GM12878 (cell line): ENCODE data around the gene CLPX. TPM values are rescaled to one million over a fixed set of nuclear protein-coding genes. Genes with fewer than 3 reads are reported as not detected.

Source experiments
- ATAC-seq: fragments of 200-7000 bp; cut with Tn5 transposase; 3 replicates; pipeline ENCODE4 v1.9.1; 2020; ENCODE audit warnings: mild to moderate bottlenecking, moderate library complexity
- BruUV-seq: library from RNA; stranded (reverse); fragments of 400-500 nt; replicated peaks from 2 replicates; lab custom pipeline; 2021; lab: Mats Ljungman, UMichigan
- CTCF ChIA-PET: fragments of 300-600 bp; sonication (Branson Sonifier 250); formaldehyde crosslinking; extraction: SDS; loops from one replicate; lab custom pipeline; 2021; ENCODE audit warnings: inconsistent platforms; lab: Yijun Ruan, JAX
- POLR2A ChIA-PET: fragments of 350-600 bp; formaldehyde crosslinking; extraction: SDS; loops from one replicate; lab custom pipeline; 2021; ENCODE audit warnings: inconsistent platforms; lab: Charles Lee
- RAD21 ChIA-PET: fragments of 300-600 bp; sonication (Branson Sonifier 250); formaldehyde crosslinking; loops from one replicate; lab custom pipeline; 2023; ENCODE audit warnings: antibody characterized with exemption; ENCODE audit not compliant: unreplicated experiment; lab: Charles Lee
- SMC1A ChIA-PET: fragments of 300-600 bp; sonication (Branson Sonifier 250); formaldehyde crosslinking; loops from one replicate; lab custom pipeline; 2023; ENCODE audit not compliant: unreplicated experiment, uncharacterized antibody; lab: Charles Lee
- DNase-seq: peaks from one replicate; pipeline ENCODE4 v3.0.0-alpha.2; 2011; ENCODE audit warnings: low read depth, low spot score
- FAIRE-seq: peaks from 3 replicates; lab custom pipeline; 2011; peaks lifted over from hg19 to GRCh38; lab: Jason Lieb, UNC
- H2AFZ ChIP-seq: 2 replicates; pipeline ENCODE4 v1.6.0; 2011; ENCODE audit warnings: low read depth, low read length, control low read depth; ENCODE audit not compliant: control insufficient read depth
- H3K27ac ChIP-seq: 2 replicates; pipeline ENCODE4 v1.5.1; 2011; ENCODE audit warnings: control low read depth; ENCODE audit not compliant: control insufficient read depth, insufficient read depth
- H3K27me3 ChIP-seq, 2 experiments: replicated peaks in 1 of 2; 2 replicates each; pipeline versions ENCODE4 v1.6.0 to v1.6.1; 2011; ENCODE audit warnings: low read length in 1 of 2; ENCODE audit not compliant: control insufficient read depth in 2 of 2, insufficient read depth in 2 of 2
- H3K36me3 ChIP-seq, 2 experiments: 2 replicates each; pipeline ENCODE4 v1.5.1; 2011; ENCODE audit warnings: low read length in 1 of 2; ENCODE audit not compliant: control insufficient read depth in 2 of 2, insufficient read depth in 2 of 2
- H3K4me1 ChIP-seq: 2 replicates; pipeline ENCODE4 v1.6.1; 2011; ENCODE audit warnings: mild to moderate bottlenecking, low read length, moderate library complexity, mixed read lengths; ENCODE audit not compliant: control insufficient read depth, insufficient read depth
- H3K4me2 ChIP-seq: 2 replicates; pipeline ENCODE4 v1.6.0; 2011; ENCODE audit warnings: control low read depth; ENCODE audit not compliant: control insufficient read depth, insufficient read depth
- H3K4me3 ChIP-seq: fragments of 200-600 bp; sonication (generic); 2 replicates; pipeline ENCODE4 v1.5.1; 2016
- H3K79me2 ChIP-seq: 2 replicates; pipeline ENCODE4 v1.6.0; 2011; ENCODE audit warnings: low read length; ENCODE audit not compliant: control insufficient read depth, insufficient read depth
- H3K9ac ChIP-seq: 2 replicates; pipeline ENCODE4 v1.8.0; 2011; ENCODE audit warnings: low read length, control low read depth, mixed read lengths; ENCODE audit not compliant: control insufficient read depth, insufficient read depth
- H3K9me3 ChIP-seq: replicated peaks from 3 replicates; pipeline ENCODE4 v1.5.1; 2011; ENCODE audit warnings: mild to moderate bottlenecking, low read length; ENCODE audit not compliant: control insufficient read depth, insufficient read depth
- H4K20me1 ChIP-seq: 2 replicates; pipeline ENCODE4 v1.6.0; 2011; ENCODE audit not compliant: control insufficient read depth, insufficient read depth
- EGR1 ChIP-seq, 2 experiments: IDR thresholded peaks; 1 replicate in 1 of 2; 2 replicates in 1 of 2; pipeline ENCODE4 v1.6.1; 2011 to 2012; ENCODE audit warnings: low read depth in 2 of 2, low read length in 2 of 2, borderline replicate concordance in 1 of 2, mild to moderate bottlenecking in 1 of 2, moderate library complexity in 1 of 2
- RAD21 ChIP-seq: IDR thresholded peaks from 2 replicates; pipeline ENCODE4 v1.6.1; 2011; ENCODE audit warnings: mild to moderate bottlenecking, low read depth, low read length, moderate library complexity; ENCODE audit not compliant: insufficient read depth
- RUNX3 ChIP-seq: IDR thresholded peaks from 2 replicates; pipeline ENCODE4 v1.6.1; 2012; ENCODE audit warnings: low read length, inconsistent platforms
- SMC3 ChIP-seq: IDR thresholded peaks from 2 replicates; pipeline ENCODE4 v1.6.1; 2011; ENCODE audit warnings: low read length, improper control_type of control experiment, borderline replicate concordance
- TCF12 ChIP-seq: IDR thresholded peaks from 2 replicates; pipeline ENCODE4 v1.6.1; 2011; ENCODE audit warnings: low read depth, mild to moderate bottlenecking, low read length
- YBX1 ChIP-seq: fragments of 450-650 bp; IDR thresholded peaks from 2 replicates; pipeline ENCODE4 v1.6.1; 2016; ENCODE audit warnings: antibody characterized with exemption
- WGBS: methylation state at CpG from one replicate; pipeline ENCODE4 v1.1.6; 2016; ENCODE audit warnings: low lambda C conversion rate; ENCODE audit not compliant: insufficient replicate concordance, insufficient coverage; ENCODE audit errors: missing lambda C conversion rate; 5-methylcytosine and 5-hydroxymethylcytosine counted together
- in situ Hi-C: fragments of 300-500 bp; cut with MboI; formaldehyde crosslinking; loops from 9 replicates; pipeline ENCODE4 v1.14.3; 2018; ENCODE audit warnings: mixed read lengths
- intact Hi-C: fragments of 100-400 bp; cut with micrococcal nuclease; formaldehyde crosslinking; loops from one replicate; pipeline ENCODE4 v1.14.2; 2022; ENCODE audit not compliant: unreplicated experiment
- polyA plus RNA-seq, 11 experiments: library from polyadenylated mRNA; depleted of rRNA in 4 of 11; unstranded in 6 of 11; stranded (reverse) in 5 of 11; fragments of >200 nt; fragmentation: Nextera tagmentation in 4 of 11; fragmentation: Illumina TruSeq in 1 of 11; extraction: Ambion mirVana in 4 of 11; extraction: Trizol in 1 of 11; gene quantifications; 1 replicate in 1 of 11; 2 replicates in 10 of 11; pipeline versions ENCODE4 v1.2.1 to v1.2.3, GENCODE V29; 2011 to 2016; ENCODE audit warnings: inconsistent platforms in 2 of 11, missing spikeins in 2 of 11, low read depth in 1 of 11
- total RNA-seq, 4 experiments: library from RNA; depleted of rRNA in 3 of 4; stranded (reverse); fragments of >200 nt in 3 of 4; fragmentation: Illumina TruSeq in 1 of 4; extraction: Trizol in 1 of 4; gene quantifications; 2 replicates each; pipeline versions ENCODE4 v1.2.1 to v1.2.3, GENCODE V29; 2013 to 2021
- TF ChIP-seq, protein P1 (sequence below), 3 experiments: IDR thresholded peaks in 2 of 3; conservative IDR thresholded peaks in 1 of 3; 2 replicates each; pipeline ENCODE4 v1.5.1; 2011; ENCODE audit warnings: low read depth in 3 of 3, low read length in 3 of 3, mild to moderate bottlenecking in 3 of 3, control low read depth in 2 of 3, moderate library complexity in 2 of 3, inconsistent platforms in 1 of 3, mixed read lengths in 1 of 3; ENCODE audit not compliant: control insufficient read depth in 2 of 3, insufficient read depth in 1 of 3; ENCODE audit errors: extremely low read depth in 1 of 3
- TF ChIP-seq, protein P2 (sequence below): IDR thresholded peaks from 2 replicates; pipeline ENCODE4 v1.6.1; 2011; ENCODE audit warnings: mild to moderate bottlenecking, low read depth, low read length, moderate library complexity; ENCODE audit not compliant: insufficient replicate concordance

CLPX gene
- total and polyA plus RNA-seq, 10 of the 15 experiments (the other 5 are each of a cell fraction or from before 2014, with no cell fraction given): 10.1 to 57.4 (median 31.3) TPM

DNA sequence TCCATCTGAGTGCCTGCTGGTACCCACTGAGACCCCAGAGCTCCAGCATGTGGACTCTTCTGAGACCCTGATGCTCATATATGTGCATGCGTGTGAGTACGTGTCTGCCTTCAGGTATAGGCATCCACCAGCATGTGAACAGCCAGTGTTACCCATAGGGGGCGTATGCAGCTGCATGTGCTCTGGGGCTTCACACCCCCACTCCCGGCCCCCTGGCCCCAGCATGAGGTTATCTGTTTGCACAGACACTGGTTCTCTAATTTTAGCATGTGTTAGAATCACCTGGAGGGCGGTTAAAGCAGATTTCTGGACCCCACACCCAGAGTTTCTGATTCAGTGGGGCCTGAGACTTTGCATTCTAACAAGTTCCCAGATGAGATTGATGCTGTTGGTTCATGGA, 27.0 kb upstream of the CLPX start:
- Histone ChIP-seq H2AFZ (no peak overlapping the region), H3K79me2 (no peaks in the 10 kb centered on the region), H3K9me3 (no peaks in the 10 kb centered on the region), H3K4me2 (no peak overlapping the region), H3K27ac (no peak overlapping the region), H3K36me3 (no peaks in the 10 kb centered on the region), H3K9ac (no peak overlapping the region), H3K4me3 (no peak overlapping the region), H3K4me1 (no peaks in the 10 kb centered on the region), H3K27me3 (no peaks in the 10 kb centered on the region), H4K20me1 (no peaks in the 10 kb centered on the region)
- POLR2A ChIA-PET: no interaction called here
- CTCF ChIA-PET: interaction anchor here (0.6 to 2.8 kb wide), 12 partner anchors 11 to 156 kb away, joined by 3 to 17 read pairs (median 4); no protein-coding TSS in a partner anchor
- ATAC-seq: peak; percentile 92
- no peak for FAIRE-seq
- WGBS: 62% methylated on average over 5 of the region's 5 CpGs
- RAD21 ChIA-PET: no interaction called here
- in situ Hi-C loops (no loop called here), intact Hi-C loops (no loop called here)
- no TSS peak for BruUV-seq
- peak; percentile 55 for TF ChIP-seq RAD21
- TF ChIP-seq TCF12: 0 out of 2 replicates have a peak, but pooled peaks have one; percentile 21
- TF ChIP-seq YBX1: no peak
- TF ChIP-seq EGR1 (IDR thresholded peaks at IDR 0.05; ENCODE audit: borderline replicate concordance in 1 of 2, low read depth in 2 of 2, low read length in 2 of 2): peak in 1 of 2 experiments; percentile 43; a peak in 1 of 3 replicates
- TF ChIP-seq, protein P1, sequence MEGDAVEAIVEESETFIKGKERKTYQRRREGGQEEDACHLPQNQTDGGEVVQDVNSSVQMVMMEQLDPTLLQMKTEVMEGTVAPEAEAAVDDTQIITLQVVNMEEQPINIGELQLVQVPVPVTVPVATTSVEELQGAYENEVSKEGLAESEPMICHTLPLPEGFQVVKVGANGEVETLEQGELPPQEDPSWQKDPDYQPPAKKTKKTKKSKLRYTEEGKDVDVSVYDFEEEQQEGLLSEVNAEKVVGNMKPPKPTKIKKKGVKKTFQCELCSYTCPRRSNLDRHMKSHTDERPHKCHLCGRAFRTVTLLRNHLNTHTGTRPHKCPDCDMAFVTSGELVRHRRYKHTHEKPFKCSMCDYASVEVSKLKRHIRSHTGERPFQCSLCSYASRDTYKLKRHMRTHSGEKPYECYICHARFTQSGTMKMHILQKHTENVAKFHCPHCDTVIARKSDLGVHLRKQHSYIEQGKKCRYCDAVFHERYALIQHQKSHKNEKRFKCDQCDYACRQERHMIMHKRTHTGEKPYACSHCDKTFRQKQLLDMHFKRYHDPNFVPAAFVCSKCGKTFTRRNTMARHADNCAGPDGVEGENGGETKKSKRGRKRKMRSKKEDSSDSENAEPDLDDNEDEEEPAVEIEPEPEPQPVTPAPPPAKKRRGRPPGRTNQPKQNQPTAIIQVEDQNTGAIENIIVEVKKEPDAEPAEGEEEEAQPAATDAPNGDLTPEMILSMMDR (IDR thresholded peaks at IDR 0.05 in 2 of 3, conservative IDR thresholded peaks at IDR 0.05 in 1 of 3; ENCODE audit: control insufficient read depth in 2 of 3, extremely low read depth in 1 of 3, insufficient read depth in 1 of 3, low read depth in 3 of 3, low read length in 3 of 3): peak; percentile 45 to 74 (median 71)
- no peak for TF ChIP-seq RUNX3
- peak; percentile 14; the same call in 1 of the 2 replicates for TF ChIP-seq SMC3
- TF ChIP-seq, protein P2, sequence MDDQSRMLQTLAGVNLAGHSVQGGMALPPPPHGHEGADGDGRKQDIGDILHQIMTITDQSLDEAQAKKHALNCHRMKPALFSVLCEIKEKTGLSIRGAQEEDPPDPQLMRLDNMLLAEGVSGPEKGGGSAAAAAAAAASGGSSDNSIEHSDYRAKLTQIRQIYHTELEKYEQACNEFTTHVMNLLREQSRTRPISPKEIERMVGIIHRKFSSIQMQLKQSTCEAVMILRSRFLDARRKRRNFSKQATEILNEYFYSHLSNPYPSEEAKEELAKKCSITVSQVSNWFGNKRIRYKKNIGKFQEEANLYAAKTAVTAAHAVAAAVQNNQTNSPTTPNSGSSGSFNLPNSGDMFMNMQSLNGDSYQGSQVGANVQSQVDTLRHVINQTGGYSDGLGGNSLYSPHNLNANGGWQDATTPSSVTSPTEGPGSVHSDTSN: no peak
- SMC1A ChIA-PET: no interaction called here
- no peak for DNase-seq
